ENCODE data around the gene VPS50. TPM values are rescaled to one million over a fixed set of nuclear protein-coding genes. Genes with fewer than 3 reads are reported as not detected.

Gene VPS50
- total and polyA plus RNA-seq, 2 donors (not counting 3 experiments of a cell fraction or from before 2014, with no cell fraction given) = 6.6 to 25.6 TPM

DNA sequence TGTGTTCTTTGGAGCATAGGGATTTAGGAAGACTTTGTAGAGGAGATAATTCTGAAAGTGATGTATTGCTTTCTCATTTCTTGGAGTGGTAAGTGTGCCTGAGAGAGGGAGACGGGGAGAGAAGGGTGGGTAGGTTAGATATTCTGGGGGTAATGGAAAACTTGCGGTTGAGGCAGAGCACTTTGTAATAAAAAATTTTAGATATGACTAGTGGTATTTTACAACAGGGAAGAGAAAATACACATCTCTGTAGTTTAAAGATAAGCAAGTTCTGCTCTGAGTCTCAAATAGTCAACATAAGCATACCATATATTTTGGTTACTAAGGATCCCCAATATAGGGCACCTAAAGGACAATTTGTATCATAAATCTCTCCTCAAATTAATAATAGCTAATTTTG, 6.6 kb downstream of the VPS50 start:
- H3K4me1 ChIP-seq (ENCODE audit: control insufficient read depth, extremely low read depth, insufficient read depth, low read length) = no peaks in the 10 kb centered on the region
- CTCF ChIA-PET = interaction anchor here (1.0 to 1.1 kb wide), 2 partner anchors 11 to 312 kb away, joined by 3 read pairs; no protein-coding TSS in a partner anchor
- H3K79me2 ChIP-seq (ENCODE audit: control insufficient read depth, insufficient read depth, low read length) = peaks cover 7% of the 10 kb centered on the region
- FAIRE-seq (no peak), DNase-seq (ENCODE audit: low read depth, low spot score) (no peak)
- H3K4me2 ChIP-seq (ENCODE audit: insufficient read depth, low read length) = no peak overlapping the region
- POLR2A ChIA-PET = no interaction called here
- no peaks in the 10 kb centered on the region for H3K27me3 ChIP-seq (ENCODE audit: control insufficient read depth in 2 of 2, insufficient read depth in 2 of 2, low read length in 2 of 2)
- H3K36me3 ChIP-seq (ENCODE audit: control insufficient read depth in 2 of 2, extremely low read depth in 1 of 2, insufficient read depth in 2 of 2, low read length in 2 of 2) = no peaks in the 10 kb centered on the region
- no peaks in the 10 kb centered on the region for H3K9me1 ChIP-seq (replicated peaks; ENCODE audit: control insufficient read depth, extremely low read depth, insufficient read depth, low read length)
- H4K20me1 ChIP-seq (replicated peaks; ENCODE audit: control insufficient read depth, extremely low read depth, insufficient read depth, low read length) = no peaks in the 10 kb centered on the region
- no peak overlapping the region for H3K9ac ChIP-seq (replicated peaks; ENCODE audit: extremely low read depth, insufficient read depth, low read length)
- H2AFZ ChIP-seq (ENCODE audit: low read depth, low read length) = no peak overlapping the region
- no peak overlapping the region for H3K27ac ChIP-seq (ENCODE audit: insufficient read depth, low read depth, low read length)
- BruUV-seq (replicated peaks) = no TSS peak
- TF ChIP-seq POLR2AphosphoS5 (IDR thresholded peaks at IDR 0.05; ENCODE audit: insufficient read depth, low read depth, low read length) = no peak
- TF ChIP-seq, protein P1, sequence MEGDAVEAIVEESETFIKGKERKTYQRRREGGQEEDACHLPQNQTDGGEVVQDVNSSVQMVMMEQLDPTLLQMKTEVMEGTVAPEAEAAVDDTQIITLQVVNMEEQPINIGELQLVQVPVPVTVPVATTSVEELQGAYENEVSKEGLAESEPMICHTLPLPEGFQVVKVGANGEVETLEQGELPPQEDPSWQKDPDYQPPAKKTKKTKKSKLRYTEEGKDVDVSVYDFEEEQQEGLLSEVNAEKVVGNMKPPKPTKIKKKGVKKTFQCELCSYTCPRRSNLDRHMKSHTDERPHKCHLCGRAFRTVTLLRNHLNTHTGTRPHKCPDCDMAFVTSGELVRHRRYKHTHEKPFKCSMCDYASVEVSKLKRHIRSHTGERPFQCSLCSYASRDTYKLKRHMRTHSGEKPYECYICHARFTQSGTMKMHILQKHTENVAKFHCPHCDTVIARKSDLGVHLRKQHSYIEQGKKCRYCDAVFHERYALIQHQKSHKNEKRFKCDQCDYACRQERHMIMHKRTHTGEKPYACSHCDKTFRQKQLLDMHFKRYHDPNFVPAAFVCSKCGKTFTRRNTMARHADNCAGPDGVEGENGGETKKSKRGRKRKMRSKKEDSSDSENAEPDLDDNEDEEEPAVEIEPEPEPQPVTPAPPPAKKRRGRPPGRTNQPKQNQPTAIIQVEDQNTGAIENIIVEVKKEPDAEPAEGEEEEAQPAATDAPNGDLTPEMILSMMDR (IDR thresholded peaks at IDR 0.05; ENCODE audit: extremely low read depth in 1 of 2, insufficient read depth in 1 of 2, low read depth in 1 of 2, low read length in 2 of 2) = no peak
- no peak for TF ChIP-seq FOS (IDR thresholded peaks at IDR 0.05; ENCODE audit: borderline replicate concordance, insufficient read depth, low read length)
- no peak for TF ChIP-seq JUN (IDR thresholded peaks at IDR 0.05; ENCODE audit: borderline replicate concordance, insufficient read depth, insufficient read length, low read depth)
- TF ChIP-seq EZH2 (IDR thresholded peaks at IDR 0.05; ENCODE audit: borderline replicate concordance, low read depth, low read length, severe bottlenecking) = no peak
- no peak for TF ChIP-seq GATA2 (IDR thresholded peaks at IDR 0.05; ENCODE audit: insufficient read depth, insufficient read length, low read depth, low read length)
- TF ChIP-seq MYC (IDR thresholded peaks at IDR 0.05; ENCODE audit: low read depth, low read length) = no peak
- no peak for TF ChIP-seq MAX (IDR thresholded peaks at IDR 0.05; ENCODE audit: insufficient read depth, insufficient read length)
- no peak for TF ChIP-seq POLR2A (IDR thresholded peaks at IDR 0.05; ENCODE audit: low read depth, low read length)
- dilution Hi-C loops (cut with MboI; ENCODE audit: extremely low pct_ligation_motif_present, low sequenced_read_pairs) (no loop called here), intact Hi-C loops (cut with micrococcal nuclease) (no loop called here)
- H3K4me3 ChIP-seq (replicated peaks in 1 of 3; ENCODE audit: insufficient read depth in 1 of 3, low read depth in 1 of 3, low read length in 3 of 3) = no peak overlapping the region
- H3K9me3 ChIP-seq (replicated peaks; ENCODE audit: control insufficient read depth, insufficient read depth, low read length) = no peaks in the 10 kb centered on the region
